Gastroesophageal sphincter (tissue), 4 donors: ENCODE data around the gene CLCN3. TPM values are rescaled to one million over a fixed set of nuclear protein-coding genes. Genes with fewer than 3 reads are reported as not detected.
"Not testable (repeated sequence)": the region's sequence is repeated elsewhere in the genome, so short reads cannot be mapped to it uniquely, and the experiment has no call there.

ENCODE experiments used
- ATAC-seq: fragments of 150-250 bp; one replicate; pipeline ENCODE4 v1.9.1; 2016; ENCODE audit warnings: mild to moderate bottlenecking, moderate library complexity
- H3K27ac ChIP-seq, 4 donors: fragments of 200-600 bp; sonication (generic) in 3 of 4; 1 replicate in 3 of 4; 2 replicates in 1 of 4; pipeline ENCODE4 v1.5.1; 2016 to 2019
- H3K27me3 ChIP-seq: fragments of 200-600 bp; sonication (generic); one replicate; pipeline ENCODE4 v1.5.1; 2019
- H3K36me3 ChIP-seq, 2 donors: fragments of 200-600 bp; sonication (generic); one replicate each; pipeline ENCODE4 v1.5.1; 2019; ENCODE audit warnings: control low read depth in 1 of 2
- H3K4me1 ChIP-seq, 3 donors: fragments of 200-600 bp; sonication (generic); 1 replicate in 2 of 3; 2 replicates in 1 of 3; pipeline ENCODE4 v1.5.1; 2016 to 2019; ENCODE audit warnings: control low read depth in 2 of 3
- H3K4me3 ChIP-seq, 2 donors: fragments of 200-600 bp; sonication (generic); one replicate each; pipeline ENCODE4 v1.5.1; 2019; ENCODE audit warnings: mild to moderate bottlenecking in 1 of 2, moderate library complexity in 1 of 2
- H3K9me3 ChIP-seq, 3 donors: fragments of 200-600 bp; sonication (generic); one replicate each; pipeline ENCODE4 v1.5.1; 2017 to 2019; ENCODE audit warnings: control low read depth in 2 of 3
- CTCF ChIP-seq, 4 experiments: fragments of 200-600 bp in 2 of 4; fragments of 450-650 bp in 2 of 4; sonication (generic) in 1 of 4; IDR thresholded peaks; one replicate each; pipeline ENCODE4 v1.5.1; 2017 to 2019; ENCODE audit warnings: antibody characterized with exemption in 4 of 4, mild to moderate bottlenecking in 2 of 4, moderate library complexity in 2 of 4
- EP300 ChIP-seq: sonication (generic); formaldehyde crosslinking; IDR thresholded peaks from one replicate; pipeline ENCODE4 v1.6.1; 2017; ENCODE audit warnings: antibody characterized with exemption, mild to moderate bottlenecking
- POLR2A ChIP-seq, 2 donors: fragments of 450-650 bp; IDR thresholded peaks; one replicate each; pipeline ENCODE4 v1.6.1; 2017; ENCODE audit warnings: antibody characterized with exemption in 2 of 2, mild to moderate bottlenecking in 2 of 2, moderate library complexity in 1 of 2
- POLR2AphosphoS5 ChIP-seq: sonication (generic); formaldehyde crosslinking; IDR thresholded peaks from one replicate; pipeline ENCODE4 v1.6.1; 2017; ENCODE audit warnings: antibody characterized with exemption
- whole genome bisulfite sequencing, 2 donors: methylation state at CpG; one replicate each; pipeline ENCODE4 v1.1.5; 2018; ENCODE audit warnings: low coverage in 1 of 2; 5-methylcytosine and 5-hydroxymethylcytosine counted together
- total RNA-seq, 4 donors: library from RNA; depleted of rRNA; stranded (reverse); fragments of >200 nt; gene quantifications; one replicate each; pipeline ENCODE4 v1.1.0, GENCODE V29; 2016

CLCN3 gene
- total RNA-seq, 4 donors from 2014 or later: 16.6 to 26.0 (median 22.6) TPM

- TF ChIP-seq CTCF (IDR thresholded peaks at IDR 0.05): no peak
- H3K4me1 ChIP-seq: no peaks in the 10 kb centered on the region
- H3K27ac ChIP-seq: no peak overlapping the region
- ATAC-seq: no peak
- no peak overlapping the region for H3K4me3 ChIP-seq
- WGBS, 2 donors: 60 to 93% methylated on average over 1 to 3 of the region's 3 CpGs
- no peaks in the 10 kb centered on the region for H3K9me3 ChIP-seq
- H3K27me3 ChIP-seq: no peaks in the 10 kb centered on the region
- H3K36me3 ChIP-seq: no peaks in the 10 kb centered on the region
These were observed 146.4 kb downstream of the CLCN3 start for GRCh38 chr4:169766741-169767140.

- H3K27ac ChIP-seq: no peak overlapping the region
- H3K9me3 ChIP-seq: no peaks in the 10 kb centered on the region
- WGBS, 2 donors: 81 to 94% methylated on average over 2 to 3 of the region's 3 CpGs
- TF ChIP-seq POLR2A (IDR thresholded peaks at IDR 0.05) (no peak), POLR2AphosphoS5 (no peak), EP300 (no peak), CTCF (IDR thresholded peaks at IDR 0.05) (no peak)
- no peak overlapping the region for H3K4me3 ChIP-seq
- no peak for ATAC-seq
- no peaks in the 10 kb centered on the region for H3K27me3 ChIP-seq
- H3K4me1 ChIP-seq: no peaks in the 10 kb centered on the region
- no peaks in the 10 kb centered on the region for H3K36me3 ChIP-seq
These were observed 148.0 kb downstream of the CLCN3 start for GRCh38 chr4:169768385-169768784.

- Histone ChIP-seq H3K4me3 (no peak overlapping the region), H3K27ac (no peak overlapping the region), H3K4me1 (peaks cover 0 to 7% (median 0%) of the 10 kb centered on the region in 3 donors), H3K36me3 (no peaks in the 10 kb centered on the region), H3K27me3 (peaks cover 13% of the 10 kb centered on the region), H3K9me3 (no peaks in the 10 kb centered on the region)
- TF ChIP-seq CTCF (IDR thresholded peaks at IDR 0.05) (no peak), EP300 (no peak), POLR2AphosphoS5 (no peak), POLR2A (IDR thresholded peaks at IDR 0.05) (no peak)
- ATAC-seq: no peak
These were observed 150.0 kb downstream of the CLCN3 start for GRCh38 chr4:169770416-169770815.

GRCh38 chr4:169771556-169772080, 151.2 kb downstream of the CLCN3 start:
- H3K4me3 ChIP-seq, H3K4me1 ChIP-seq, H3K36me3 ChIP-seq, ATAC-seq, H3K27ac ChIP-seq, H3K9me3 ChIP-seq: not testable (repeated sequence)
- WGBS, 2 donors: 56 to 92% methylated on average over 6 to 7 of the region's 11 CpGs
- peaks cover 25% of the 10 kb centered on the region for H3K27me3 ChIP-seq

Other genes with a start within 250 kb of the CLCN3 start
- gene NEK1, start 8.0 kb upstream of the CLCN3 start, total RNA-seq: 10 to 100 TPM in 3 of 4 donors, 1 to 10 TPM in 1; 9.1 to 21.4 (median 12.3) TPM
- 10 to 100 TPM; 20.8 to 32.6 (median 25.6) TPM for gene HPF1, start 137.4 kb downstream of the CLCN3 start, total RNA-seq